ENCODE data around the gene GLS. TPM values are rescaled to one million over a fixed set of nuclear protein-coding genes. Genes with fewer than 3 reads are reported as not detected.

GLS gene
- total and polyA plus RNA-seq, 9 of the 15 experiments (the other 6 are each of a cell fraction or from before 2014, with no cell fraction given), result 13.7 to 77.5 (median 48.2) TPM

GRCh38 chr2:190841707-190842505, 38.7 kb upstream of the GLS start:
- DNase-seq (ENCODE audit: extremely low read depth in 1 of 4, low spot score in 3 of 4) (no peak), FAIRE-seq (peak; percentile 62), ATAC-seq (no peak)
- in situ Hi-C loops (cut with MboI) (no loop called here), intact Hi-C loops (cut with micrococcal nuclease) (loop anchor here (10.0 kb wide), 1 partner anchor 103 kb away; no protein-coding TSS in a partner anchor)
- H3K9me1 ChIP-seq (ENCODE audit: control insufficient read depth, insufficient read depth, low read length), result no peaks in the 10 kb centered on the region
- no peaks in the 10 kb centered on the region for H3K36me3 ChIP-seq (ENCODE audit: control insufficient read depth, insufficient read depth, low read length)
- H3K79me2 ChIP-seq (ENCODE audit: control insufficient read depth, insufficient read depth, low read length), result no peaks in the 10 kb centered on the region
- no peaks in the 10 kb centered on the region; a peak in 2 of 5 replicates for H3K27me3 ChIP-seq (ENCODE audit: control insufficient read depth in 2 of 2, insufficient read depth in 2 of 2, low read length in 2 of 2)
- H3K9ac ChIP-seq (ENCODE audit: insufficient read depth in 1 of 2, low read depth in 2 of 2, low read length in 2 of 2), result no peak overlapping the region
- H3K27ac ChIP-seq (ENCODE audit: extremely low read depth, low read depth, low read length), result no peak overlapping the region
- WGBS (ENCODE audit: insufficient coverage, low coverage, missing lambda C conversion rate), result 9% methylated on average over 8 of the region's 8 CpGs
- no TSS peak for BruUV-seq (replicated peaks)
- H3K4me2 ChIP-seq (ENCODE audit: insufficient read depth, low read length), result no peak overlapping the region
- no peaks in the 10 kb centered on the region for H3K4me1 ChIP-seq (replicated peaks in 1 of 2; ENCODE audit: control insufficient read depth in 2 of 2, insufficient read depth in 2 of 2, low read length in 2 of 2)
- H3K4me3 ChIP-seq, result no peak overlapping the region
- ChIA-PET CTCF (ENCODE audit: low intra/inter-chr PET ratio) (no interaction called here), POLR2A (interaction anchor here (0.9 kb wide), 1 partner anchor 9 kb away, joined by 3 read pairs; no protein-coding TSS in a partner anchor)
- TF ChIP-seq SRF (CRISPR knock-in tag; IDR thresholded peaks at IDR 0.05), result no peak
- TF ChIP-seq SMAD2 (IDR thresholded peaks at IDR 0.05; ENCODE audit: low read depth, low read length), result no peak
- TF ChIP-seq, protein P1, sequence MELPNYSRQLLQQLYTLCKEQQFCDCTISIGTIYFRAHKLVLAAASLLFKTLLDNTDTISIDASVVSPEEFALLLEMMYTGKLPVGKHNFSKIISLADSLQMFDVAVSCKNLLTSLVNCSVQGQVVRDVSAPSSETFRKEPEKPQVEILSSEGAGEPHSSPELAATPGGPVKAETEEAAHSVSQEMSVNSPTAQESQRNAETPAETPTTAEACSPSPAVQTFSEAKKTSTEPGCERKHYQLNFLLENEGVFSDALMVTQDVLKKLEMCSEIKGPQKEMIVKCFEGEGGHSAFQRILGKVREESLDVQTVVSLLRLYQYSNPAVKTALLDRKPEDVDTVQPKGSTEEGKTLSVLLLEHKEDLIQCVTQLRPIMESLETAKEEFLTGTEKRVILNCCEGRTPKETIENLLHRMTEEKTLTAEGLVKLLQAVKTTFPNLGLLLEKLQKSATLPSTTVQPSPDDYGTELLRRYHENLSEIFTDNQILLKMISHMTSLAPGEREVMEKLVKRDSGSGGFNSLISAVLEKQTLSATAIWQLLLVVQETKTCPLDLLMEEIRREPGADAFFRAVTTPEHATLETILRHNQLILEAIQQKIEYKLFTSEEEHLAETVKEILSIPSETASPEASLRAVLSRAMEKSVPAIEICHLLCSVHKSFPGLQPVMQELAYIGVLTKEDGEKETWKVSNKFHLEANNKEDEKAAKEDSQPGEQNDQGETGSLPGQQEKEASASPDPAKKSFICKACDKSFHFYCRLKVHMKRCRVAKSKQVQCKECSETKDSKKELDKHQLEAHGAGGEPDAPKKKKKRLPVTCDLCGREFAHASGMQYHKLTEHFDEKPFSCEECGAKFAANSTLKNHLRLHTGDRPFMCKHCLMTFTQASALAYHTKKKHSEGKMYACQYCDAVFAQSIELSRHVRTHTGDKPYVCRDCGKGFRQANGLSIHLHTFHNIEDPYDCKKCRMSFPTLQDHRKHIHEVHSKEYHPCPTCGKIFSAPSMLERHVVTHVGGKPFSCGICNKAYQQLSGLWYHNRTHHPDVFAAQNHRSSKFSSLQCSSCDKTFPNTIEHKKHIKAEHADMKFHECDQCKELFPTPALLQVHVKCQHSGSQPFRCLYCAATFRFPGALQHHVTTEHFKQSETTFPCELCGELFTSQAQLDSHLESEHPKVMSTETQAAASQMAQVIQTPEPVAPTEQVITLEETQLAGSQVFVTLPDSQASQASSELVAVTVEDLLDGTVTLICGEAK (IDR thresholded peaks at IDR 0.05), result no peak
- TF ChIP-seq, protein P1 (CRISPR knock-in tag; IDR thresholded peaks at IDR 0.05), result no peak
- TF ChIP-seq BACH1 (tag; IDR thresholded peaks at IDR 0.05), result no peak
- H2AFZ ChIP-seq (ENCODE audit: low read depth, low read length), result no peak overlapping the region
- no peaks in the 10 kb centered on the region for H3K9me3 ChIP-seq (replicated peaks; ENCODE audit: control insufficient read depth, insufficient read depth, low read depth, low read length)
- H4K20me1 ChIP-seq (replicated peaks; ENCODE audit: control insufficient read depth, insufficient read depth, low read length), result no peaks in the 10 kb centered on the region

Measured in K562 (cell line).